CD14-positive monocyte (primary cell): ENCODE results near the gene EPPIN. TPM values are rescaled to one million over a fixed set of nuclear protein-coding genes. Genes with fewer than 3 reads are reported as not detected.

Experiments
- DNase-seq, 3 donors: peaks; one replicate each; pipeline ENCODE4 v3.0.0-alpha.2; 2011 to 2022
- H2AFZ ChIP-seq: 2 replicates; pipeline ENCODE4 v1.6.0; 2012; ENCODE audit warnings: mild to moderate bottlenecking, low read depth, low read length, inconsistent platforms; ENCODE audit not compliant: insufficient read depth, poor library complexity, severe bottlenecking
- H3K27ac ChIP-seq, 2 donors: 1 replicate in 1 of 2; 2 replicates in 1 of 2; pipeline ENCODE4 v1.5.1; 2012 to 2013; ENCODE audit warnings: low read length in 2 of 2, control low read depth in 1 of 2, inconsistent platforms in 1 of 2, low read depth in 1 of 2, mild to moderate bottlenecking in 1 of 2
- H3K27me3 ChIP-seq, 2 donors: one replicate each; pipeline versions ENCODE4 v1.6.0 to v1.6.1; 2011 to 2013; ENCODE audit warnings: low read length in 2 of 2; ENCODE audit not compliant: control insufficient read depth in 2 of 2, insufficient read depth in 2 of 2
- H3K36me3 ChIP-seq, 2 donors: replicated peaks in 1 of 2; 1 replicate in 1 of 2; 2 replicates in 1 of 2; pipeline versions ENCODE4 v1.5.1 to v1.6.1; 2012 to 2013; ENCODE audit warnings: low read length in 2 of 2, control low read depth in 1 of 2, inconsistent platforms in 1 of 2, mild to moderate bottlenecking in 1 of 2; ENCODE audit not compliant: insufficient read depth in 2 of 2, control insufficient read depth in 1 of 2
- H3K4me1 ChIP-seq, 2 donors: 1 replicate in 1 of 2; 2 replicates in 1 of 2; pipeline versions ENCODE4 v1.5.1 to v1.6.1; 2012 to 2013; ENCODE audit warnings: low read length in 2 of 2, control low read depth in 1 of 2, inconsistent platforms in 1 of 2, mild to moderate bottlenecking in 1 of 2, moderate library complexity in 1 of 2; ENCODE audit not compliant: insufficient read depth in 2 of 2, control insufficient read depth in 1 of 2
- H3K4me2 ChIP-seq: replicated peaks from 2 replicates; pipeline ENCODE3; 2012; ENCODE audit warnings: low read length, moderate library complexity, mild to moderate bottlenecking; ENCODE audit not compliant: poor library complexity, severe bottlenecking; ENCODE audit errors: extremely low read depth
- H3K4me3 ChIP-seq, 3 experiments: fragments of 200-600 bp in 1 of 3; sonication (generic) in 1 of 3; replicated peaks in 1 of 3; 1 replicate in 2 of 3; 2 replicates in 1 of 3; pipeline ENCODE4 v1.5.1; 2011 to 2013; ENCODE audit warnings: low read length in 3 of 3, mild to moderate bottlenecking in 3 of 3, control low read depth in 2 of 3, low read depth in 2 of 3, inconsistent platforms in 1 of 3, moderate library complexity in 1 of 3
- H3K79me2 ChIP-seq: 2 replicates; pipeline ENCODE4 v1.6.0; 2012; ENCODE audit warnings: mild to moderate bottlenecking, control low read depth, inconsistent platforms, low read length, moderate library complexity; ENCODE audit not compliant: insufficient read depth
- H3K9ac ChIP-seq: 2 replicates; pipeline ENCODE4 v1.6.0; 2017; ENCODE audit warnings: low read length, mild to moderate bottlenecking; ENCODE audit not compliant: insufficient read depth, poor library complexity, severe bottlenecking
- H3K9me3 ChIP-seq, 2 donors: replicated peaks in 1 of 2; 1 replicate in 1 of 2; 2 replicates in 1 of 2; pipeline versions ENCODE4 v1.5.1 to v1.6.1; 2012 to 2013; ENCODE audit warnings: low read length in 2 of 2, control low read depth in 1 of 2; ENCODE audit not compliant: control insufficient read depth in 1 of 2, insufficient read depth in 1 of 2
- H4K20me1 ChIP-seq: 2 replicates; pipeline ENCODE4 v1.6.0; 2012; ENCODE audit warnings: mild to moderate bottlenecking, low read length, control low read depth, moderate library complexity; ENCODE audit not compliant: insufficient read depth
- H3K27ac Mint-ChIP-seq, 7 donors: one replicate each; pipeline ENCODE4 v1.8.0; 2020; ENCODE audit warnings: mild to moderate bottlenecking in 7 of 7, mixed read lengths in 7 of 7, moderate library complexity in 6 of 7, inconsistent platforms in 2 of 7
- H3K27me3 Mint-ChIP-seq, 3 donors: one replicate each; pipeline ENCODE4 v1.8.0; 2021 to 2022; ENCODE audit warnings: low read depth in 3 of 3, mild to moderate bottlenecking in 3 of 3, mixed read lengths in 3 of 3, moderate library complexity in 3 of 3, inconsistent platforms in 1 of 3
- H3K36me3 Mint-ChIP-seq, 2 donors: one replicate each; pipeline ENCODE4 v1.8.0; 2020; ENCODE audit warnings: mixed read lengths in 2 of 2, inconsistent platforms in 1 of 2, mild to moderate bottlenecking in 1 of 2
- H3K4me1 Mint-ChIP-seq: one replicate; pipeline ENCODE4 v1.8.0; 2020; ENCODE audit warnings: mild to moderate bottlenecking, mixed read lengths
- H3K4me3 Mint-ChIP-seq, 2 donors: one replicate each; pipeline ENCODE4 v1.8.0; 2020; ENCODE audit warnings: mild to moderate bottlenecking in 2 of 2, mixed read lengths in 2 of 2, moderate library complexity in 1 of 2
- H3K9me3 Mint-ChIP-seq, 7 donors: one replicate each; pipeline ENCODE4 v1.8.0; 2020 to 2022; ENCODE audit warnings: mixed read lengths in 7 of 7, mild to moderate bottlenecking in 6 of 7, moderate library complexity in 6 of 7, inconsistent platforms in 2 of 7
- CTCF ChIP-seq: fragments of 200-600 bp; IDR thresholded peaks from one replicate; pipeline ENCODE4 v1.8.0; 2022; ENCODE audit warnings: antibody characterized with exemption, mild to moderate bottlenecking
- WGBS: methylation state at CpG from one replicate; pipeline ENCODE4 v1.1.5; 2013; ENCODE audit warnings: missing lambda C conversion rate; ENCODE audit not compliant: insufficient coverage; 5-methylcytosine and 5-hydroxymethylcytosine counted together
- intact Hi-C, 2 donors: fragments of 100-400 bp; cut with micrococcal nuclease; formaldehyde crosslinking; loops; one replicate each; pipeline versions ENCODE4 v1.15.0 to v1.15.1; 2023
- polyA plus RNA-seq, 3 donors: library from polyadenylated mRNA; depleted of rRNA in 1 of 3; unstranded in 2 of 3; stranded (reverse) in 1 of 3; fragments of 300-500 nt in 2 of 3; fragments of >200 nt in 1 of 3; fragmentation: Illumina TruSeq in 2 of 3; gene quantifications; 1 replicate in 2 of 3; 2 replicates in 1 of 3; pipeline ENCODE4 v1.2.3, GENCODE V29; 2012 to 2021
- small RNA-seq: library from RNA; depleted of rRNA; stranded (forward); fragments of <200 nt; gene quantifications from one replicate; pipeline ENCODE3, GENCODE V24; 2012; ENCODE audit warnings: low read depth; ENCODE audit not compliant: insufficient read length

The EPPIN gene
- polyA plus RNA-seq, 3 donors, result not detected

GRCh38 chr20:45495501-45495941 is 51.7 kb downstream of the EPPIN start:
- Mint-ChIP-seq H3K4me1 (peaks cover 30% of the 10 kb centered on the region), H3K36me3 (no peaks in the 10 kb centered on the region), H3K27ac (peak overlapping the region in 6 of 7 donors; percentile 46 to 83 (median 62)), H3K27me3 (peaks cover 12 to 26% (median 19%) of the 10 kb centered on the region in 3 donors), H3K9me3 (peaks cover 0 to 3% (median 0%) of the 10 kb centered on the region in 7 donors), H3K4me3 (peak overlapping the region in 1 of 2 donors; percentile 15)
- Histone ChIP-seq H3K27ac (peak overlapping the region; percentile 66 to 68), H3K4me3 (peak overlapping the region in 1 of 3 experiments; percentile 10), H3K9ac (no peak overlapping the region), H3K27me3 (peaks cover 0 to 10% of the 10 kb centered on the region in 2 donors), H3K4me2 (peak overlapping the region; percentile 20), H3K4me1 (peaks cover 20 to 23% of the 10 kb centered on the region in 2 donors), H2AFZ (no peak overlapping the region), H3K79me2 (no peaks in the 10 kb centered on the region), H3K36me3 (no peaks in the 10 kb centered on the region), H3K9me3 (no peaks in the 10 kb centered on the region), H4K20me1 (no peaks in the 10 kb centered on the region)
- peak; percentile 48 to 87 (median 63) for DNase-seq
- WGBS, result no CpG with 5 or more reads among the region's 1 CpG
- no peak for TF ChIP-seq CTCF
- intact Hi-C loops, result no loop called here

Small RNA genes within 50 kb of the gene (small RNA-seq; reads per million reads assigned to genes)
- gene AL031663.1 (not detected), gene HSPD1P21 (not detected), gene RNA5SP485 (not detected)

Other genes starting within 250 kb of the EPPIN start
- gene RBPJL, start 240.6 kb downstream of the EPPIN start, polyA plus RNA-seq, result not detected
- gene MATN4, start 239.1 kb downstream of the EPPIN start, polyA plus RNA-seq, result not detected
- gene SDC4, start 199.0 kb downstream of the EPPIN start, polyA plus RNA-seq, result 1 to 10 TPM; 1.6 to 5.1 (median 1.9) TPM
- gene SYS1, start 184.2 kb downstream of the EPPIN start, polyA plus RNA-seq, result 10 to 100 TPM; 16.8 to 23.1 (median 22.1) TPM
- under 1 TPM in 1 of 3 donors, not detected in 2; 0.11 TPM for gene TP53TG5, start 169.1 kb downstream of the EPPIN start, polyA plus RNA-seq
- gene DBNDD2, start 139.1 kb downstream of the EPPIN start, polyA plus RNA-seq, result 10 to 100 TPM; 15.6 to 22.1 (median 21.9) TPM
- gene PIGT, start 131.3 kb downstream of the EPPIN start, polyA plus RNA-seq, result 10 to 100 TPM; 49.2 to 87.6 (median 59.7) TPM
- not detected for gene WFDC2, start 77.6 kb downstream of the EPPIN start, polyA plus RNA-seq
- not detected for gene SPINT3, start 31.8 kb downstream of the EPPIN start, polyA plus RNA-seq
- not detected for gene WFDC6, start 7.9 kb downstream of the EPPIN start, polyA plus RNA-seq
- not detected for gene WFDC8, start 31.9 kb upstream of the EPPIN start, polyA plus RNA-seq
- gene WFDC10A, start 82.3 kb upstream of the EPPIN start, polyA plus RNA-seq, result not detected
- not detected for gene WFDC9, start 83.9 kb upstream of the EPPIN start, polyA plus RNA-seq
- gene WFDC11, start 122.8 kb upstream of the EPPIN start, polyA plus RNA-seq, result not detected
- not detected for gene WFDC13, start 154.6 kb upstream of the EPPIN start, polyA plus RNA-seq
- gene WFDC10B, start 157.6 kb upstream of the EPPIN start, polyA plus RNA-seq, result not detected
- gene SPINT4, start 174.9 kb upstream of the EPPIN start, polyA plus RNA-seq, result not detected
- gene WFDC3, start 244.5 kb upstream of the EPPIN start, polyA plus RNA-seq, result under 1 TPM in 2 of 3 donors, not detected in 1; 0.12 to 0.73 TPM
- gene DNTTIP1, start 244.6 kb upstream of the EPPIN start, polyA plus RNA-seq, result 100 to 1,000 TPM in 2 of 3 donors, 10 to 100 TPM in 1; 68.5 to 158 (median 144) TPM